ENCODE data around the gene NKX1-2.

NKX1-2 gene

DNA sequence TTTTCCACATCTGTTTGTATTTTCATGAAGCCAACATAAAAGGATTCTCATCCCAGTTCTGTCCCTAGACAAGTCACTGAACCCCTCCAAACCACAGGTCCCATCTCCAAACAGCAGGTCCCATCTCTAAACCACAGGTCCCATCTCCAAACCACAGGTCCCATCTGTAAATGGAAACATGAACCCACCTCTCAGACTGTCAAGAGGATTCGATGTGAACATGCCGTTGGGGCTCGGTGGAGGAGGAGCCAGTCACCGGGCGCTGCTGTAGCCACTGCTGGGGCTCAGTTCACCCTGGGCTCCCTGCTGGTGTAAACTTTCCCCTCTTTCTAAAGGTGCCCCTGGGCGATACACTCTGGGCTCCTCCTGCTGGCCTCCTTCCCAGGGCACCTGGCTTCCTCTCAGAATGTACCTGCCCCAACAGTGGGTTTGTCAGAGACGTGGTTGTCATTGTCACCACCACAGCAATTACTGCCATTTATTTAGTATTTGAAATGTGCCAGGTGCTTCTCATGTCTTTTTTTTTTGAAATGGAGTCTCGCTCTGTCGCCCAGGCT is 24.8 kb upstream of the NKX1-2 start:
- no peak for DNase-seq

DNA sequence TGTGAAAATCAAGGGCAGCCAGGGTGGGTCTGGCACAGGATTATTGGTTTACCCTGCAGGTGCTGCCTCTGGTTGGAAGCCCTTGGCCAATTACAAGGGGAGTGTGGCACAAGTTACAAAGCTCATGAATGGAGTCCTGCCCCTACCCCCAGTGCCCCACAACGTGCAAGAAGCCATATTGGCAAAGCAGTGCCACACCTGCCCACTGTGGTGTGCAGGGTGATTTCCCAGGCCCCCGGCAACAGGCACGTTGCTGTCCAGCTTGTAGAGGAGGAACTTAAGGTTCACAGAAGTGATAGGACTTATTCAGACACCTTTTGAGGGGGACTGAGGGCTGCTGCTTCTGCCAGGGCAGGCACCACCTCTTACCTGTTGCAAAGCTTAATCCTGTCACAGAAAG is 23.2 kb upstream of the NKX1-2 start:
- no peak for DNase-seq

DNA sequence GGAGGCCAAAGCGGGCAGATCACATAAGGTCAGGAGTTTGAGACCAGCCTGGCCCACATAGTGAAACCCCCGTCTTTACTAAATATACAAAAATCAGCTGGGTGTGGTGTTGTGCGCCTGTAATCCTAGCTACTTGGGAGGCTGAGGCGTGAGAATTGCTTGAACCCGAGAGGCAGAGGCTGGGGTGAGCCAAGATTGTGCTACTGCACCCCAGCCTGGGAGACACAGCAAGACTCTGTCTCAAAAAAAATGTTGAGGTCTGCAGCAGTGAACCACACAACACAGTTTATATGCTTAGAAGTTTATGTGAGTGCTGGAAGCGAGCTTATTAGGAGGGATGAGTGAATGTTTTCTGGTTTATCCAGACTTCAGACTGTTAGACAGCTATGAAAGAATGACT is 22.2 kb upstream of the NKX1-2 start:
- DNase-seq = no peak

DNA sequence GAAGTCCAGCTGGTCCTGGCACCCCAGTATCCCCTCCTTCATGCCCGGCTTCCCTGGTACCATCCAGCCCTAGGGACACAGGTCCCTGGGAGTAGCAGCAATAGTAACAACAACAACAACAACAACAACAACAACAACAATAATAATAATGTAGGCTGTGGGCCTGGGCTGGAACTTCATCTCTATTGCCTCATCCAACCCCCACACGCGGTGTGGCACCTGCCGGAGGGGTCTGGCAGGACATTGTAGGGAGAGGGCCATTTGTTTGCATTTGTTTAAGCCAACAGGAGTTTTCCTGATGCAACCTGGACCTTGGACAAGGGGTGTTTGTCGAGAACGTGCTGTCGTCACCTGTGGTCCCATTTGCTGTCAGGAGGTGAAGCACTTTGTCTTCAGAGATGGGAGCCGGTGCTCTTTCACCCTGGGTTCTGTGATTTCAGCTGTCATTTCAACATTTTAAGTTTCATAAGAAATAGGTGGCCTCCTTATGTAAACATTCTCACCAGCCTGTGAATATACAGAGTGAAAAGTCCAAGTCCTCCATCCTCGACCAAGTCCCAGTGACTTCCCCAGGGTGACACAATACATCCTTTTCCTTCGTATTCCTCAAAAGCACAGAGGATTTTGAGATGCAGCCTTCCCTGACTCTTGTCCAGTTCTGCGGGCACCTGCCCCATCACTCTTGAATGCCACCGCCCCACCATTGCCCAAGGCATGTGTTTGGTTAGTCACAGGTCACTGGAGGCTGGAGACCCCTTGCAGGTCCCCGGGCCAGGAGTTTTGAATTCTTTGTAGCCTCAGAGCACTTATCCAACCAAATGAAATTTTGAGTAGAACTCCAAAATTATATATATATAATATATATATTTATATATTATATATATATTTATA is 21.0 kb upstream of the NKX1-2 start:
- no peak for DNase-seq

DNA sequence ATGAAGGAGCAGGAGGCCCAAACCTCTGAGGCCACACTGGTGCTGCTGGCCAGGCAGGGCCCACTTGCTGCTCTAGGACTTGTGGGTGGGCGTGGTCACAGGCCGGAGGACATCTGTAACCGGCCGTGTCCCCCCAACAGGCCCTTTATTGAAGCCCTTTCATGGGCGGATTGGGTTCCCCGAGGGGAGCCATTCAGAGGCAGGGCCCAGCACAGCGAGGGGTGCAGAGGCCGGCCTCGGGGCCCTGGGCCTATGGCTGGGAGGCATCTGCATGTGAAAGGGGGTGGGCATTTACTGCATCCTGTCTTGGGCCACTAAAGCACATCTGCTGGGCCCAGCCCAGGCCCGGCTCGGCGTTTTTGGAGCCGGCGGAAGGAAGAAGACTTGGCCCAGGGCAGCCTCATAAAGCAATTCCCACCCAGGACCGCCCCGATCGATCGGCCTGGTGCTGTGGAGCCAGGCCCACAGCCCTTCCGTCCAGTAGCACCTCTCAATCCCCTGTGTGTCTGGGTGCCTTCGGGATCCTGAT is 20.2 kb upstream of the NKX1-2 start:
- DNase-seq = no peak

DNA sequence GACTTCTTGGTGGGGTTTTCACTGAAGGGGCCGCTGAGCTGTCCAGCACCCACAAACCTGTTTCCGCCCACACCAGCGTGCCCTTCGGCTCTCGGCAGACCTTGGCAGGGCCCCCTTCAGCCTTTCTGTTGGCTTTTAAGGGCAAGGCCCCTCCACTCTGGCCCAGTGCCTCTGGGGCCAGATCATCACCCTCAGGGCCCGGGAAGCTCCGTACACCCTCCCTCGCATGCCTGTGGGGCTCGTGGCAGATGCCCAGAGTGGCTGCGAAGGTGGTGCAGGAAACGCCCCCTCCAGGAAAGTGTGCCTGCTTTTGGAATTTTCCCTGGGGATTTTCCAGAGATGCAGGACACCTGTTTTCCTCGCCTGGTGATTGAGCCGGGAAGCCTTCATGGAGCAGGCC is 18.8 kb upstream of the NKX1-2 start:
- no peak for DNase-seq

DNA sequence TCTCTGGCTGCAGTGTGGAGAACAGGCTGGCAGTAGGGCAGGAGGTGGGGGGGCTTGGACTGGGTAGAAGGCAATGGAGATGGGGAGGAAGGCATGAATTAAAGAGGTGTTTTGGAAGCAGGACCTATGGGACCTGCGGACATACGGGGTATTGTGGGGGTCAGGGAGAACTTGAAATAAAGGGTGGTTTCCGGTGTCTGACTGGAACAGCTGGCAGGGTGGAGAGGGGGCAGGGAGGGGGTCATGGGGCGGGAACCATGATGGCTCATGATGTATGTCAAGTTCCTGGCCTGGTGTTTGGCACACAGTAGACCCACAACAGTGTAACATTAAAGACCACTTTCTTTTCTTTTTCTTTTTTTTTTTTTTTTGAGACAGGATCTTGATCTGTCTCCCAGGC is 17.3 kb upstream of the NKX1-2 start:
- DNase-seq = no peak

DNA sequence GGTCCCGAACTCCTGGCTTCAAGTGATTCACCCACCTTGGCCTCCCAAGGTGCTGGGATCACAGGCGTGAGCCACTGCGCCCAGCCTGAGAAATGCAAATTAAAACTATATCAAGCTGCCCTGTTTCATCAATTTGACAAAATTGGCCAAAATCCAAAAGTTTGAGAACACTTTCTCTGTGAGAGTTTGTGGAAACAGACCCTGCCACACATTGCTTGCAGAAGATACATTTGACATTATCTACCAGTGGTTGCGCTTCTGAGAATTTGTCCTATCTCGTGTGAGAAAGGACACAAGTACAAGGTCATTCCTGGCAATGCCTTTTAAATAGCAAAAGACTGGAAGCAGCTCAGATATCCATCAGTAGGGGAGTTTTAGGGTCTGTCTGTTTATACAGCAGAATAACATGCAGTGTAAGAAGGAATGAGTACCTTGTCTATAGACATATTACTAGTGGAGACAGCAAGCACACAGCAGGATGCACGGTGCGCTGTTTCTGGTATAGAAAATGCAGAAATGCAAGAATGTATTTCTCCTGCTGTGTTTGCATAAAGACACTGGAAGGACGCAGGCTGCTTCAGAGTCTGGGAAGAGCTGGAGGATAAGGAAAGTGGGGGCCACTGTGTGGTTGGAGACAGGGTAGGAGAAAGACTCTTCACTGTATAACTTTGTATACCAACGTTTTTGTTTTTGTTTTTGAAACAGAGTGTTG is 16.1 kb upstream of the NKX1-2 start:
- DNase-seq = no peak

DNA sequence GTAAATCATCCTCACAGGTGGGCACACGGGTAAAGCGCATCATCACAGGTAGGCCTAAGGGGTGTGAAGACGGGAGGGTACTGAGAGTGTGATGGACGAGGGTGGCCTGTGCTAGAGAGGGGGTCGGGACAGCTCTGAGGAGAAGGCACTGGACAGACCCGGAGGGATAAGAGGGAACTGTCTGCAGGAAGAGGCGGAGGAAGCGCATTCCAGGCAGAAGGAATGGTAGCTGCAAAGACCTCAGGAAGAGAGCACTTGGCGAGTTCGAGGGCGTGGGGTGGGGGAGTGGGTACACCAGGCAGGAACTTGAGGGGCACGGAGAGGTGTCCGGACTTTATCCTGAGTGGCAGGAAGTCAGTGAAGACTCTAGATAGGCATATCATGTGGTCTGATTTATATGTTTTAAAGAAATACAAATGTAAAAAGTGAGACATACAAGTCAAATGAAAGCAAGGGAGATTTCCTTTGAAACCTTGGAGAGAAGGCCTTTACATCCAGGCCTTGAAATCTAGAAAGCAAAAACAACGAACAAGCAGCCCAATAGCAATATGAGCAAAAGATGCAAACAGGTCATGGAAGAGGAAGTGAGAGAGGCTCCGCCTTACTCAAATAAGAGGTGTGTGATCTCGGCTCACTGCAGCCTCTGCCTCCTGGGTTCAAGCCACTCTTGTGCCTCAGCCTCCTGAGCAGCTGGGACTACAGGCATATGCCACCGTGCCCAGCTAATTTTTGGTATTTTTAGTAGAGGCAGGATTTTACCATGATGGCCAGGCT is 15.4 kb upstream of the NKX1-2 start:
- no peak for DNase-seq

DNA sequence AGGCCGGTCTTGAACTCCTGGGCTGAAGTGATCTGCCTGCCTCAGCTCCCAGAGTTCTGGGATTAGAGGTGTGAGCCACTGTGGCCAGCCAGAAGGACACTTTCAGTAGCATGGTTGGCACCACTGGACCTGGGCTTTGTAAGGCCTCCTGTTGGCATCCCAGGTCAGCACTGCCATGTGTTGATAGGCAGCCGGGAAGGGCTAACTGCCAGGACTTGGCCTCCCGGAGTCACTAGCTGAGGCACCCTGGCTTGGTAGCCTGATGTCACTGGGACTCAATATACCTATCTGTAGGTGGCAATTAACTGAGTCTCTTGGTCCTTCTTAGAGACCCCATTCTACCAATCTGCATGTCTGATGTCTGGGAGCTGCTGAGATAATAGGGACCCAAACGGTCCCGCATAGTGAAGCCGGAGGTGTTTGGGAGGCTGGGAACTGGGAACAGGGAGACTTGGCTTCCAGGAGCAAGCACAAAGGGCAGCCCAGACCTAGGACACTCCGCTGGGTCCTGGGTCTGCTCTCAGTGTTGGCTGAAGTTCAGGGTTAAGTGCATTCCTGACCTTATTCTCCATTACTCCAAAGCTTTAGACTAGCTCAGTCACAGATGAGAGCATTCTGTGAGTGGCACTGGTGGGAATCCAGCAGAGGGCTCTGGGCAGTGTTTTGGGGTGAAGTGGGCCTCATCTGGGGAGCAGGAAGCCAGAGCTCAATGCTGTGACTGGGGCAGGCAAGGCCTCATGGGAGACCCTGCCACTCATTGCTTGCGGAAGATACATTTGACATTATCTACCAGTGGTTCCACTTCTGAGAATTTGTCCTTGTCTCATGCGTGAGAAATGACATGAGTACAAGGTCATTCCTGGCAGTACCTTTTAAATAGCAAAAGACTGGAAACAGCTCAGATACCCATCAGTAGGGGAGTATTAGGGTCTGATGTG is 14.5 kb upstream of the NKX1-2 start:
- DNase-seq = no peak

DNA sequence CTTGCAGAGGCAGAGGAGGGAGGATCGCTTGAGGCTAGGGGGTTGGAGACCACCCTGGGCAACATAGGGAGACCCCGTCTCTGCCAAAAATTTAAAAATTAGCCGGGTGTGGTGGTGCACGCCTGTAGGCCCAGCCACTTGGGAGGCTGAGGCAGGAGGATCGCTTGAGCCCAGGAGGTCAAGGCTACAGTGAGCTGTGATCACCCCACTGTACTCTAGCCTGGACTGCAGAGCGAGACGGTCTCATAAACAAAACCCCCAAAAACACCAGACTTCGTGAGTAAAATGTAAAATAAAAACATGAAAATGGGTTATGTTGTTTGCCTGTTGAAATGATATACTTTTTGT is 12.5 kb upstream of the NKX1-2 start:
- no peak for DNase-seq

DNA sequence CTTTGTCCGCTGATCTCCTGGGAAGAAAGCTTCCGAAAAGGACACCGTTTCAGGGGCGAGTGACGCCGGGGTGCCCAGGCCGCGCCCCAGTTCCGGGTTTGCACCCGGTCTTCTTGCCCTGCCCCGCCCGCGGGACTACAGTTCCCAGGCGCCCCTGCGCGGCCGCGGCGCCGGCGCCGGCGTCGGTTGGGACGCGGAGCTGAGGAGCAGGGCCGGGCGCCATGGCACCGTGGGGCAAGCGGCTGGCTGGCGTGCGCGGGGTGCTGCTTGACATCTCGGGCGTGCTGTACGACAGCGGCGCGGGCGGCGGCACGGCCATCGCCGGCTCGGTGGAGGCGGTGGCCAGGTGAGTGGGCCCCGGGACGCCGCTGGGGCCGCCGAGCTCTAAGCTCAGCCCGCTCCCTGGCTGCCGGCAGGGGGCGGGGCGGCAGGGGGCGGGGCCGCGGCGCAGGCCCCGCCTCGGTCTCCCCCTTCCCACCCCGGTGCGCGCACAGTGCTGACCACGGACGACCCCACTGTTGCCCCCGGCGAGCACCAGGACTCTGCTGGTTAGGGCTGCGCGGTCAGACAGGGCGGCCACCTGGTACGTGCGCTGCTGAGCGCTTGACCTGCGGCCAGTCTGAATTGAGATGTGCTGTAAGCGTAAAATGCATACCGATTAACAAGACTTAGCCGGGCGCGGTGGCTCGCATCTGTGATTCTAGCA is 12.0 kb upstream of the NKX1-2 start, which contains the start of gene LHPP:
LHPP (plus strand) TSS at position 182 of the 706 bp plus-strand sequence; CDS start at position 222, 40 bp downstream.
- DNase-seq = peak; percentile 38

DNA sequence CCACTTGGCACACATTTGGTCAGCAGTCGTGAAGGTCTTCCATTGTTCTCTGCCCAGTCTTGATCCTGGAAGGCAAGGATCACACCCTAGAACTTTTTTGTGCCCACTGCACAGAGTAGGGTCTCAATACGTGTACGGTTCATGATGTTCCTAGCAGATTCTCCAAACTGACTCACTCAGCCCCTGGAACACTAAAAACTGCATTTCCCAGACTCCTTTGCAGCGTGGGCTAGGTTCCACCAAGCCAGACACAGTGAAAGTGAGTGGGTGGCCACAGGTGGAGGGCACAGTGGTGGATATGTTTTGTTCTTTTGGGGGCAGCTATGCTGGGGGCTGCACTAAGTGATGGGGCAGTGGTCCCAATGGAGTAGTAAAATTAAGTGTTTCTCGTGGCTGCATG is 10.3 kb upstream of the NKX1-2 start:
- DNase-seq = no peak

DNA sequence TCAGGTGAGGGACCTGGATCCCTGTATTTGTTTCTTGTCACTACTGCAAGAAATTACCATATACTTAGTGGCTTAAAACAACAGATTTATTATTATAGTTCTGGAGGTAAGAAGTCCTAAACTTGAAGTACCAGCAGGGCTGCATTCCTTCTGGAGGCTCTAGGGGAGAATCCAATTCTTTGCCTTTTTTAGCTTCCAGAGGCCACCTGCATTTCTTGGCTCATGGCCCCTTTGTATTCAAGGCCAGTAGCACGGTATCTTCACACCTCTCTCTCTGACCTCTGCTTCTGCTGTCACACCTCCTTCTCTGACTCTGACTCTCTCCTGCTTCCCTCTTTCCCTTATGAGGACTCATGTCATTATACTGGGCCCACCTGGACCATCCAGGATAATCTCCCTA is 9.6 kb upstream of the NKX1-2 start:
- DNase-seq = no peak

DNA sequence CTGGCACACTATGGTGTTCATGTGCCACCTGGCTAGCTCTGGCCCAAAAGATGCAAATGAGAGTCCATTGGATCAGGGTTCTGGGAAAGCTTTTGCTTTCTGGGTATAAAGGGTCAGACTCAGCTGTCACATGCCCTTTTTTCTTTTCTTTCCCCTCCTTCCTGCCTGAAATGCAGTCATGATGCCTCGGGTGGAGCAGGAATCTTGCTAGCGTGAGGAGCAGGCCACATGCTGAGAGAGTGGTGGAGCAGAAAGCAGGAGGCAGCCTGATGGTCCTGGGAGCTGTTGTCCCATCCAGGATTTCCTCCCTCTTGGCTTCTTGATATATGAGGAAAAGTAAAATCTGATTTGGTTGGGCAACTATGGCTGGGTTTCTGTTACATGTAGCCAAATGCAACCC is 9.1 kb upstream of the NKX1-2 start:
- DNase-seq = no peak

DNA sequence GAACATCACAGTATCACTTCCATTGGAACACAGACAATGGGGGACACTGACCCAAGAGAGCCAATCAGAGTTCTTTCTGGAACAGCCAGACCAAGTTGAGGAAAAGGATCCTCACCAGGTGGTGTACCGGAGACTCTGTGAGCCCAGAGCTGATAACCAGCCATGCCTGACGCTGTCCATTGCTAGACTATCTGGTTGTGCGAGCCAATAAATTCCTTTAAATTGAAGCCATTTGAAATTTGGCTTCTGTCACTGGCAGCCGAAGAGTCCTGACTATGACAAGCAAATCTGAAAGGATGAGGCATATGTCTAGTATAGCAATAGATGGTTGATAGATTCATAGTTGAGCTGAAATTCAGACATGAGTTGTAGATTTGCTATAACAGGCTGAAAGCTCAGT is 8.6 kb upstream of the NKX1-2 start:
- DNase-seq = no peak

DNA sequence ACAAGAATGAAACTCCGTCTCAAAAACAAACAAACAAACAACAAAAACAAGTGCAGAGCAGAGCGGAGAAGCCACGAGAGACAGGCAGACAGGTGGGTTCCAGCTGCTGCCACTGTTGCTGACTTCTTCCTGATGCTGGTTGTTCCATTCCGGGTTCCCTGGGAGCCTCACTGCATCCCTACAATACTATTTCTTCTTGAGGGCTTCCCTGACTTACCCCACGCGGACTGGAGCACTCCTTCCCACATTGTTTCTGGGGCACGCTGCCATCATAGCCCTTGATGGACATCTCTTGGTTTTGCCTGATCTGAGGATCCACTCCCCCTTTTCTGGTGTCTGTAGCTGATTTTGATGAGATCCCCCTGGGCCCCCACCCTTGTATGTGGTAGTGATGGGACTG is 5.6 kb upstream of the NKX1-2 start:
- no peak for DNase-seq

DNA sequence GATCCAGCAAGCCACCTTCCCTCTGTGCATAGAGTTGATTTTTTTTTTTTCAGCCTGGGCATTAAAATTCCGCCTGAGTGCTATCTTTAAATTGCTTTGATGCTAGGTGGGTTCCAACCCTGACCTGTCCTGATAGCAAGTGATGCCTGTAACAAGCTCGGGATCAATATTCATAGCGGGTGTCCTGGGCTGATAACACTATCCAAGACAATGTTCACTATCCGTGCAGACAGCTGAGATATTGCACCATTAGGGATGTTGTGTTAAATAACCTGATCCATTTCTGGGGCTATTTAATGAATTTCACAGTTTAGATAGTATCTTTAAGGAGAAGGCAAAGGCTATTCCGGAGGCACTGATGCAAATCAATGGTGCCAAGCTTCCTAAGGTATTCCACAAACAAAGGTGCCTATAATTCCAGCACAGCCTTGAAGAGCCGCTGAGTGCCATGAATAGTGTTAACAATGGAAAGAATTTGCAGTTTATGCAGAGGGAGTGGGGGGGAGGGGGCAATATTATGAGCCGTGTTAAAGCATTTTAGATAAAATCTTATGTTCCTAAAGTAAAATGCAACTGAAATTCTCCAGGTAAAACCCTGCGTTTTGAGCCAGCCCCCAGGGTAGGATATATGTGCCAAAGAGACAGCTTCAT is 4.2 kb upstream of the NKX1-2 start:
- no peak for DNase-seq

DNA sequence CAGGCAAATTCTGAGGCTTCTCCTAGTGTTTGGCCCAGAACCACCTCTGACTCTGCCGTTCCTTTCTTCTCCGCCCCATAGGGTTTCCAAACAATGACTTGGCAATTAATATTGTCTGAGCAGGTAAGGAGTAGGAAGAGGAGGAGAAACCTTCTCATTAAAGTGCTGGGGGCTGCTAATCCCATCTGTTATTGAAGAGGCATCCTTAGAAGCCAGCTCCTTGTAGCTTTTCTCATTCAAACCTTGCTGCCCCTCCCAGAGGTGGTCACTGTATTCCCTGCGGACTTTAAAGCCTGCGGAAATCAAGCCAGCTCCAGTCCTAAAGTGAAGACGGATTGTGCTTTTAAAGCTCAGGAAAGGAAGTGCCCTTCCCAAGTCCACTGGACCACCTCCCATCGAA is 1.4 kb upstream of the NKX1-2 start:
- DNase-seq = no peak

DNA sequence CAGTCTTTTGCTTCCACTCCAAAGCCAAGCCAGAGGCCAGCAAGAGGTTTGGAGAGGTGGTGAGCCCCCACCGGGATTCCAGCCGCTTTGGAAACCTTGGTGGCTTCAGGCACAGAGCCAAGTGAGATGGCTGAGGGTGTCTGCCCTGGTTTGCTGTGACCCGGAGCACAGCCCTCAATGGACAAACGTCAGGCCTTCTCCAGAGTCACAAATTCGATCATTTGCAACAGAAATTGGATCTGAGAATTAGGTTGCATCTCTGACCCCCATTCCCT is 885 bp upstream of the NKX1-2 start:
- no peak for DNase-seq
